ENCODE measurements around the gene SIGLEC12. TPM values are rescaled to one million over a fixed set of nuclear protein-coding genes. Genes with fewer than 3 reads are reported as not detected.
A peak's percentile ranks its signal among the peaks of the same experiment; 100 is the strongest.

SIGLEC12 gene
- total RNA-seq, result under 1 TPM in 2 of 3 donors, not detected in 1; 0.50 to 0.57 TPM
- 0.09 TPM for total RNA-seq (2013)

DNA sequence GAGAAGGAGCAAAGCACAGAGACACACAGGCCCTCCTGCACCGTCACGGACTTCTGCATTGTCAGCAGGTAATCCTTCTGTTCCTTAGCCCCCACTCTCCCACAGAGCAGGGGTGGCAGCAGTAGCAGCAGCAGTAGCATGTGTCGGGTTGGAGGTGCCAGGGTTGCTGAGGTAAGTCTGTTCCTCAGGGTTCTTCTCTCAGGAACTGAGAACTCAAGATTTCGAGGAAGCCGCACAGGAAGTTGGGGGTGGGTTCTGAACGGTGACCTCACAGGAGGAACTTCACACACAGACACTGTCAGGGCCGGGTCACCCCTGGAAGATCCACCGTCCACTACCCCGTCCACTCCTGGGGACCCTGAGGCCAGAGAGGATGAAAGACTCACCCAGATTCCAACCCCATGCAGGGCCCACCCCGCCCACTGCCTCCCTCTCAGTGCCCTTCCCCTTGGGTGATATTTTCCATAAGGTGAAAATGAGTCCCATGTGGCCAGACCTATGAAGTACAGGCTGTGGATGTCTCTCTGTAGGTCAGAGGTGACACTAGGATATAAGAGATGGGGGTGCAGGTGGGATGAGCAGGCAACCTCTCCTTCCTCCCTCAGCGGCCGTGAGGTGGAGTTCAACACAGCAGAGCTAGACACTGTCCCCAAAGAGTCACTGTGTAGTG, at the start of gene SIGLEC12:
SIGLEC12 (minus strand) TSS at position 207 of the 670 bp plus-strand sequence; CDS start at position 140, 67 bp downstream.
- H3K9me3 ChIP-seq (ENCODE audit: control insufficient read depth, insufficient read depth, low read length), result no peaks in the 10 kb centered on the region
- ATAC-seq (peak; percentile 53 to 76 (median 59)), DNase-seq (no peak)
- peaks cover 17% of the 10 kb centered on the region for H3K4me1 ChIP-seq (ENCODE audit: control insufficient read depth, insufficient read depth, low read length)
- no peaks in the 10 kb centered on the region for H3K27me3 ChIP-seq (ENCODE audit: control insufficient read depth, insufficient read depth, low read length)
- intact Hi-C loops (cut with micrococcal nuclease), result no loop called here
- peaks cover 3 to 8% of the 10 kb centered on the region in 2 donors for H3K27me3 Mint-ChIP-seq (ENCODE audit: low read depth in 2 of 2)
- no peak within 1 kb of the TSS for H3K27ac ChIP-seq (ENCODE audit: low read length)
- H3K36me3 Mint-ChIP-seq, result no peaks in the 10 kb centered on the region
- no peak within 1 kb of the TSS for H3K4me3 ChIP-seq (ENCODE audit: low read length)
- H3K4me1 Mint-ChIP-seq, result peaks cover 7 to 15% of the 10 kb centered on the region in 2 donors
- no peaks in the 10 kb centered on the region for H3K9me3 Mint-ChIP-seq
- TF ChIP-seq, protein P1, sequence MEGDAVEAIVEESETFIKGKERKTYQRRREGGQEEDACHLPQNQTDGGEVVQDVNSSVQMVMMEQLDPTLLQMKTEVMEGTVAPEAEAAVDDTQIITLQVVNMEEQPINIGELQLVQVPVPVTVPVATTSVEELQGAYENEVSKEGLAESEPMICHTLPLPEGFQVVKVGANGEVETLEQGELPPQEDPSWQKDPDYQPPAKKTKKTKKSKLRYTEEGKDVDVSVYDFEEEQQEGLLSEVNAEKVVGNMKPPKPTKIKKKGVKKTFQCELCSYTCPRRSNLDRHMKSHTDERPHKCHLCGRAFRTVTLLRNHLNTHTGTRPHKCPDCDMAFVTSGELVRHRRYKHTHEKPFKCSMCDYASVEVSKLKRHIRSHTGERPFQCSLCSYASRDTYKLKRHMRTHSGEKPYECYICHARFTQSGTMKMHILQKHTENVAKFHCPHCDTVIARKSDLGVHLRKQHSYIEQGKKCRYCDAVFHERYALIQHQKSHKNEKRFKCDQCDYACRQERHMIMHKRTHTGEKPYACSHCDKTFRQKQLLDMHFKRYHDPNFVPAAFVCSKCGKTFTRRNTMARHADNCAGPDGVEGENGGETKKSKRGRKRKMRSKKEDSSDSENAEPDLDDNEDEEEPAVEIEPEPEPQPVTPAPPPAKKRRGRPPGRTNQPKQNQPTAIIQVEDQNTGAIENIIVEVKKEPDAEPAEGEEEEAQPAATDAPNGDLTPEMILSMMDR (IDR thresholded peaks at IDR 0.05), result no peak
- H3K36me3 ChIP-seq (ENCODE audit: control insufficient read depth, insufficient read depth, low read length), result no peaks in the 10 kb centered on the region
- peak within 1 kb of the TSS in 1 of 2 donors; percentile 59 for H3K27ac Mint-ChIP-seq
- H3K4me3 Mint-ChIP-seq, result peak within 1 kb of the TSS; percentile 53
- WGBS (ENCODE audit: insufficient coverage), result 27% methylated on average over 10 of the region's 12 CpGs

DNA sequence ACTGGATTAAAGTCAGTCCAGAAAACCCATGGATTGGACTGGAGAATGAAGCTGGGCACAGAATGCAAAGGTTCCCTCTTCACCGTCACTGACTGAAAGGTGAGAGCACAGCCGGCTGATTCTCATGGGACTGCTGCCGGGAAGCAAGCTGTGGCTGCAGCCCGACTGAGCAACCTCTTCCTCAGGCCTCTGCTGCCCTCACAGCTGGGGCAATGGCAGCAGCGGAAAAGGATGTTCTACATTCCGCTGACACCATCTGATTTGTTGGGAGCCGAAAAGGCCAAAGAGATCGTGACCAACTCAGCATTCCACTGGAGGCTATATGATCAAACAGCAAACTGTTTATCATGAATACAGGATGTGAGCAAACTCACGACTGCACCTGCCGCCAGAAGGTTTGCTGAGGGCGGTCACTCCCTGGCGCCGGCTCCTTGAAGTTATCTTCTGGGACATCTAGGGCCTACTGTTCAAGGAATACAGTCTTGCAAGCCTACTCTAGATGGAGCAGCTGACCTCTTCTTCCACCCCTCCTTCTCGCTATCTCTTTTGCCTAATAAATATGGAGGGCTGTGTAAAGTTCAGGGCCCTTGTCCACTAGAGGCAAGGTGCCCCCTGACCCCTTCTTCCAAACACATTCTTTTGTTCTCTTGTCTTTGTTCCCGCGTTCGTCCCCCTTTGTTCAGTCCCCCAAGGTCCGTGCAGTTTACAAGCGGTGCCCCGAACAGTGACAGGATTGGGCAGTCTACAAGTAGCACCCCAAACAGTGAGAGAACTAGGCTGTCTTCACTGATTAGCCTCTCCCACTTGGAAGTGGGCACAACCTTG, 49.5 kb upstream of the SIGLEC12 start:
- no peaks in the 10 kb centered on the region for H3K9me3 ChIP-seq (ENCODE audit: control insufficient read depth, insufficient read depth, low read length)
- 75% methylated on average over 19 of the region's 20 CpGs for WGBS (ENCODE audit: insufficient coverage)
- DNase-seq (no peak), ATAC-seq (no peak)
- H3K27ac ChIP-seq (ENCODE audit: low read length), result no peak overlapping the region
- H3K4me1 ChIP-seq (ENCODE audit: control insufficient read depth, insufficient read depth, low read length), result peaks cover 43% of the 10 kb centered on the region
- Mint-ChIP-seq H3K27ac (no peak overlapping the region), H3K27me3 (ENCODE audit: low read depth in 2 of 2) (peaks cover 20 to 40% of the 10 kb centered on the region in 2 donors), H3K4me3 (peak overlapping the region; percentile 0), H3K36me3 (no peaks in the 10 kb centered on the region), H3K4me1 (peaks cover 28 to 49% of the 10 kb centered on the region in 2 donors), H3K9me3 (peaks cover 0 to 2% of the 10 kb centered on the region in 2 donors)
- H3K27me3 ChIP-seq (ENCODE audit: control insufficient read depth, insufficient read depth, low read length), result no peaks in the 10 kb centered on the region
- peak overlapping the region; percentile 21 for H3K4me3 ChIP-seq (ENCODE audit: low read length)
- intact Hi-C loops (cut with micrococcal nuclease), result no loop called here
- no peaks in the 10 kb centered on the region for H3K36me3 ChIP-seq (ENCODE audit: control insufficient read depth, insufficient read depth, low read length)
- TF ChIP-seq, protein P1 (IDR thresholded peaks at IDR 0.05), result no peak

DNA sequence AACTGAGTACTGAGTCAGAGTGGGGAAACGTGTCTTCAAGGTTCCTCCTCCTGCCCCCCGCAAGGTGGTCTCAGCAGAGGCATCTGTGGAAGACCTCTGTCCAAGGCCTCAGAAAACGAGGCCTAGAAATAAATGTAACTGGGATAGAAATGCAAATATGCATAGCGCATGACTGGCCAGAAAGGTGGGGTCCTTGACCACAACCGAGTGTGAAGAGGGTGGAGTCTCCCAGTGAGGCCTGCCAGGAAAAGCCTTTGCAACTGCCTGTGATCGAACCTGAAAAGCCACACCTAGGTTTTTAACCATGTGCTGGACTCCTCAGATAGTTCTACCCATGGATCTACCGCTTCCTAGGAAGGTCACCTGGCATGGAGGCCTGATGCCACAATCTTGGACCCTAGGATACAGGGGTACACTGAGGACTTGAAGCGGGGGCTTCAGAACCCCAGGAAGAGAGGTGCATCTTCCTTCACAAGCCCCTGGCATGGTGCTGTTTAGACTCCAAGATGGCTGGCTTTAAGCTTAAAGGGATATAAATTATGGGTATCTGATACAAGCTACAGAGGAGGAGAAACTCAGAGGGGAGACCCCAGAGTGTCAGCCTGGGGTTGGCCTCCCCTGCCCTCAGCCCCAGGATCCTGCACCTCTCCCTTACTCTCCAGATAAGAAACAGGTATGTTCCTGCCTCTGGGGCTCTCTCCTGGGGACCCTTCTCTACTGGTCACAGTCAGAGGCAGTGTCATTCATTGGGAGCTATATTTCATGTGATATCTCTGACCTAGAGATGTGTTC, 48.1 kb upstream of the SIGLEC12 start:
- WGBS (ENCODE audit: insufficient coverage), result 44% methylated on average over 8 of the region's 8 CpGs
- Histone ChIP-seq H3K36me3 (ENCODE audit: control insufficient read depth, insufficient read depth, low read length) (no peaks in the 10 kb centered on the region), H3K27ac (ENCODE audit: low read length) (no peak overlapping the region), H3K4me1 (ENCODE audit: control insufficient read depth, insufficient read depth, low read length) (peaks cover 48% of the 10 kb centered on the region), H3K27me3 (ENCODE audit: control insufficient read depth, insufficient read depth, low read length) (no peaks in the 10 kb centered on the region), H3K4me3 (ENCODE audit: low read length) (peak overlapping the region; percentile 19), H3K9me3 (ENCODE audit: control insufficient read depth, insufficient read depth, low read length) (no peaks in the 10 kb centered on the region)
- Mint-ChIP-seq H3K9me3 (peaks cover 0 to 2% of the 10 kb centered on the region in 2 donors), H3K4me3 (peak overlapping the region; percentile 47), H3K36me3 (no peaks in the 10 kb centered on the region), H3K27me3 (ENCODE audit: low read depth in 2 of 2) (peaks cover 14 to 29% of the 10 kb centered on the region in 2 donors), H3K27ac (no peak overlapping the region), H3K4me1 (peaks cover 28 to 49% of the 10 kb centered on the region in 2 donors)
- ATAC-seq (no peak), DNase-seq (no peak)
- intact Hi-C loops (cut with micrococcal nuclease), result no loop called here
- TF ChIP-seq, protein P1 (IDR thresholded peaks at IDR 0.05), result no peak

Measured in natural killer cell (primary cell).